ENCODE measurements around the gene KIAA1191.

Gene KIAA1191

DNA sequence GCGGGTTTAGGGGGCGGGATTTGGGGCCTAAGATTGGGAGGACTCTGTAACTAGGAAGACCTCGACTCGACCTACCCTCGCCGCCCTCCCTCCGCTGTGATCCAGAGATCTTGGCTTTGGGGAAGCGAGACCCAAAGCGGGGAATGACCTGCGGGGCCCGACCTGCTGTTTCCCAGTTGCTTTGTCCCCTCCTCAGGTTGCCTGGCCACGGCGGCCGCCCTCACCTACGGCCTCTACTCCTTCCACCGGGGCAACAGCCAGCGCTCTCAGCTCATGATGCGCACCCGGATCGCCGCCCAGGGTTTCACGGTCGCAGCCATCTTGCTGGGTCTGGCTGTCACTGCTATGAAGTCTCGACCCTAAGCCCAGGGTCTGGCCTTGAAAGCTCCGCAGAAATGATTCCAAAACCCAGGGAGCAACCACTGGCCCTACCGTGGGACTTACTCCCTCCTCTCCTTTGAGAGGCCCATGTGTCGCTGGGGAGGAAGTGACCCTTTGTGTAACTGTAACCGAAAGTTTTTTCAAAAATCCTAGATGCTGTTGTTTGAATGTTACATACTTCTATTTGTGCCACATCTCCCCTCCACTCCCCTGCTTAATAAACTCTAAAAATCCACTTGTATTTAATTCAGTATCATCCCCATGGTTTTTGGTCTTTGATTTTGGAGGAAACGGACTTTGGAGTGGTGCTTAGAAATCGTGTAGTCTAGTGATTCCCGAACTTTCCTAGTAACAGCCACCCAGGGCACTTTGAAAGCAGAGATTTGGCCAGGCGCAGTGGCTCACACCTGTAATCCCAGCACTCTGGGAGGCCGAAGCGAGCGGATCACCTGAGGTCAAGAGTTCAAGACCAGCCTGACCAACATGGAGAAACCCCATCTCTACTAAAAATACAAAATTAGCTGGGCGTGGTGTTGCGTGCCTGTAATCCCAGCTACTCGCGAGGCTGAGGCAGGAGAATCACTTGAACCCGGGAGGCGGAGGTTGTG lies 27.9 kb upstream of the KIAA1191 start:
- DNase-seq (ENCODE audit: low read depth), result no peak
- TF ChIP-seq, protein P1, sequence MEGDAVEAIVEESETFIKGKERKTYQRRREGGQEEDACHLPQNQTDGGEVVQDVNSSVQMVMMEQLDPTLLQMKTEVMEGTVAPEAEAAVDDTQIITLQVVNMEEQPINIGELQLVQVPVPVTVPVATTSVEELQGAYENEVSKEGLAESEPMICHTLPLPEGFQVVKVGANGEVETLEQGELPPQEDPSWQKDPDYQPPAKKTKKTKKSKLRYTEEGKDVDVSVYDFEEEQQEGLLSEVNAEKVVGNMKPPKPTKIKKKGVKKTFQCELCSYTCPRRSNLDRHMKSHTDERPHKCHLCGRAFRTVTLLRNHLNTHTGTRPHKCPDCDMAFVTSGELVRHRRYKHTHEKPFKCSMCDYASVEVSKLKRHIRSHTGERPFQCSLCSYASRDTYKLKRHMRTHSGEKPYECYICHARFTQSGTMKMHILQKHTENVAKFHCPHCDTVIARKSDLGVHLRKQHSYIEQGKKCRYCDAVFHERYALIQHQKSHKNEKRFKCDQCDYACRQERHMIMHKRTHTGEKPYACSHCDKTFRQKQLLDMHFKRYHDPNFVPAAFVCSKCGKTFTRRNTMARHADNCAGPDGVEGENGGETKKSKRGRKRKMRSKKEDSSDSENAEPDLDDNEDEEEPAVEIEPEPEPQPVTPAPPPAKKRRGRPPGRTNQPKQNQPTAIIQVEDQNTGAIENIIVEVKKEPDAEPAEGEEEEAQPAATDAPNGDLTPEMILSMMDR (IDR thresholded peaks at IDR 0.05; ENCODE audit: control insufficient read depth, insufficient read depth, low read depth, low read length, missing control alignments), result no peak
- H3K4me3 ChIP-seq (ENCODE audit: control insufficient read depth, low read depth, low read length), result peak overlapping the region; percentile 97

DNA sequence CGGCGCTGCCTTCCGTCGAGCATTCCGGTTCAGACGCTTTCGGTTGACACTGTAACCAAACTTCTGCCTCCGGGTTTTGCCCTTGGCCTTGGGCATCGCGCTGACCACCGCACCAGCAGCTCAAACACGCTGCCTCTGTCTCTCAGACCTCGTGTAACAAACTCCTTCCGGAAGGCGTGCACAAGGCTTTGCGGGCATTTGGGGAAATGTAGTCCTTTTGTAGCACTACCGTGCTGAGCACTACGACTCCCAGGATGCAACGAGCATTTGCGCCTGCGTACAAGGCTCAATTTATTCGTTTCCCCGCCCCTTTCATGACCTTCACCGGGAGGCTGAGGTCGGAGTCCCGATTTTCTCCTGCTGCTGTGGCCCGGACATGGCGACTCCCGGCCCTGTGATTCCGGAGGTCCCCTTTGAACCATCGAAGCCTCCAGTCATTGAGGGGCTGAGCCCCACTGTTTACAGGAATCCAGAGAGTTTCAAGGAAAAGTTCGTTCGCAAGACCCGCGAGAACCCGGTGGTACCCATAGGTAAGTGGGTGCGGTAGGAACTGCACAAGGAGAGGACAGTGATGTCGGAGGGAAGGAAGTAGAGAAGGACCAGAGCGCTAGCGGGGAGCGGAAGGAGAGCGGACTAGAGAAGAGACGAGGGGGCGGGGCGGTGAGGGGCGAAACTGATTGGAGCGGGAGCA lies 27.0 kb upstream of the KIAA1191 start, which contains the start of the genes HIGD2A and NOP16:
HIGD2A (plus strand) TSS at position 308 of the 691 bp plus-strand sequence; CDS start at position 377, 69 bp downstream.
NOP16 (minus strand) TSS at position 155 of the 691 bp plus-strand sequence; CDS start at position 96, 59 bp downstream.
- peak; percentile 95 for DNase-seq (ENCODE audit: low read depth)
- H3K4me3 ChIP-seq (ENCODE audit: control insufficient read depth, low read depth, low read length), result peak within 1 kb of the TSS; percentile 97
- TF ChIP-seq, protein P1 (IDR thresholded peaks at IDR 0.05; ENCODE audit: control insufficient read depth, insufficient read depth, low read depth, low read length, missing control alignments), result no peak

DNA sequence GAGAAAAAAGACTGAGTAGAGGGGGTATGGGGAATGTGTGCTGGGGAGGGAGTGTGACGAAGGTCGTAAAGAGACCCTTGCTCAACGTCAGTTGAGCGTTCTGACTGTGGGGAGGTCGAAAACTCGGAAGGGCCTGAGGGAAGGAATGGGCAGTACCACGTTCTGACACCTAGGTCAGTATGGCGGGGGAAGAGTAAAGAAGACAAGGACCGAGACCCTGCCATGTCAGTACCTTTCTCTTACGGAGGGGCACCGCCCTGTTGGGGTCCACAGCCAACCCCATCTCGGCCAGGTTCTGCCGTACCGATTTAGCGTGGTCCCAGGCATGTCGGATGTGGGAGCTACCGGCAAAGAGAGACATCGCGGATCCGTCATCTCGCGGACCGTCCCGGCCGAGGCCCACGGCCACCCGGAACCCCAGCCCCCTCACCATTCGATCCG lies 26.5 kb upstream of the KIAA1191 start:
- no peak for DNase-seq (ENCODE audit: low read depth)
- TF ChIP-seq, protein P1 (IDR thresholded peaks at IDR 0.05; ENCODE audit: control insufficient read depth, insufficient read depth, low read depth, low read length, missing control alignments), result no peak
- peak overlapping the region; percentile 97 for H3K4me3 ChIP-seq (ENCODE audit: control insufficient read depth, low read depth, low read length)

DNA sequence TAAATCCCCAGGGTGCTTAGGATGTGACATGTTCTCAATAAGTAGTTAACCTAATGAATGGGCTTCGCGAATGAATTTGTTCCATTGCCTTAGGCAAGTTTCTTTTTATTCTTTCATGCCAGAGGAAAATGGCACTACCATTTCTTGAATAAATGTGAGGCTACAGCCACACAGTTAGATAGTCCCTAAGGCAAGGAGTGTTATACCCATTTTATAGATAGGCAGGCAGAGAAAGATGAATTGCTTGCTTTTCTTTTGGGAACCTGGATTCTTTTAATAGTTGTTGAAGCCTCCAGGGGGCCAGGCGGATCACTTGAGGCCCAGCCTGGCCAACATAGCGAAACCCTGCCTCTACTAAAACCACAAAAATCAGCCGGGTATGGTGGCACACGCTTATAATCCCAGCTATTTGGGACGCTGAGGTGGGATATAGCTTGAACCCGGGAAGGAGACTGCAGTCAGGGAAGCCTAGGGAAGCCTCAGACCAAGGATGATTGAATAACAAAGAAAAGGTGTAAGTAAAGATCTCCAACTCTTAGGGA lies 25.9 kb upstream of the KIAA1191 start:
- peak overlapping the region; percentile 97 for H3K4me3 ChIP-seq (ENCODE audit: control insufficient read depth, low read depth, low read length)
- TF ChIP-seq, protein P1 (IDR thresholded peaks at IDR 0.05; ENCODE audit: control insufficient read depth, insufficient read depth, low read depth, low read length, missing control alignments), result no peak
- no peak for DNase-seq (ENCODE audit: low read depth)

DNA sequence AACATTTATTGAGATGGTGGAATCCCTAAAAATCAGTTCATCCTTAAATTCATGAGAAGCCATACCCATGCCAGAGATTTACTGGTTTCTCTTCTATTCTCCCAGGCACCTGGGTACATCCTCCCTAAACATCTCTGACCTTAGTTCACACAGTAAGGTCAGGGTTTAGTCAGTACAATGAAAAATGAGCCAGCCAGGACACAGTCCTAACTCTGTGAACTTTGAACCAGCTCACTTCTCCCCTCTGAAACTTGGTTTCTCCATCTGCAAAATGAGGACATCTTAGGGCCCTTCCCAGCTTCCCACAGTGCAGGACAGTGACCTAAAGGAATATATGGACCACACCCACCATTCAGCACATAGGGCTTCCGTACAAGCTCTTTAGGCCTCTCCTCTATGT lies 24.9 kb upstream of the KIAA1191 start:
- H3K4me3 ChIP-seq (ENCODE audit: control insufficient read depth, low read depth, low read length), result no peak overlapping the region
- TF ChIP-seq, protein P1 (IDR thresholded peaks at IDR 0.05; ENCODE audit: control insufficient read depth, insufficient read depth, low read depth, low read length, missing control alignments), result no peak
- no peak for DNase-seq (ENCODE audit: low read depth)

DNA sequence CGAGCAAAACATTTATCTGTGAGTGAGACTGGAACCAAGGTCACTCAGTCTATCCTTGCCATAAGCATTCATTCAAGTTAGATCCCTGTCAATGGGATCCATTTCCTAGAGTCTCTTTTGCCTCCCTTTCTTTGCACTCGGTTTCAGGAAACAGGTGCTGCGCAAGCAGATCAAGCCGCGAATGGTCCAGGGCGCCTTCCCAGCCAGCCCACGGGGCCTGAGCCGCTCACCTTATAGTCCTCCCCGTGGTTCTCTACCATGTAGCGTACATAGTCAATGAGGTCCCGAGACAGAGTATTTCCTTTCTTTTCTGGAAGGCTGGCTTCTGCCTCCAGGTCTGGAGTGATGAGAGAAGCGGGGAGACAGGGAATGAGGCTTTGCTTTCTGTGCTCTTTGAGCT lies 23.4 kb upstream of the KIAA1191 start:
- TF ChIP-seq, protein P1 (IDR thresholded peaks at IDR 0.05; ENCODE audit: control insufficient read depth, insufficient read depth, low read depth, low read length, missing control alignments), result no peak
- no peak overlapping the region for H3K4me3 ChIP-seq (ENCODE audit: control insufficient read depth, low read depth, low read length)
- DNase-seq (ENCODE audit: low read depth), result no peak

Data from AG09309 (cell line).